ENCODE data around the gene GJB2. TPM values are rescaled to one million over a fixed set of nuclear protein-coding genes. Genes with fewer than 3 reads are reported as not detected.

Gene GJB2
- total and polyA plus RNA-seq, 2 of the 8 experiments (the other 6 are each of a cell fraction or from before 2014, with no cell fraction given), result 0.20 to 0.21 TPM

DNA sequence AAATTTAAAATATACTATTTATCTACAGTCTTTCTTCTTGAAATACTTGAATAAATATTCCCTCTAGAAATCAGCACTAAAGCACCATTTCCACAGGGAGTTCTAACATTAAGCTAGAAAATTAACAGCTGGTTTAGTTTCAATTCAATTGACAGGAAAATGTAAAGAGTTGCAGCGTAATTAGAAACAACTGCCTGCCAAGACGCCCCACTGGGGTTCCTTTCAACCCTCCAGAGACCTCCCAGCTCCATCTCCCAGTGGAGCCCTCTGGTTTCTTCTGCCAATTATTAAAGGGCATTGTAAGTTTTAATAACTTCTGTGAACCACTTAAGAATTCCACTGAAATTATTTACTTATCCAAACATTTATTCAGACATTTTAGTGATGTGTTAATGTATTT, 36.0 kb downstream of the GJB2 start (continued):
- TF ChIP-seq, protein P1, sequence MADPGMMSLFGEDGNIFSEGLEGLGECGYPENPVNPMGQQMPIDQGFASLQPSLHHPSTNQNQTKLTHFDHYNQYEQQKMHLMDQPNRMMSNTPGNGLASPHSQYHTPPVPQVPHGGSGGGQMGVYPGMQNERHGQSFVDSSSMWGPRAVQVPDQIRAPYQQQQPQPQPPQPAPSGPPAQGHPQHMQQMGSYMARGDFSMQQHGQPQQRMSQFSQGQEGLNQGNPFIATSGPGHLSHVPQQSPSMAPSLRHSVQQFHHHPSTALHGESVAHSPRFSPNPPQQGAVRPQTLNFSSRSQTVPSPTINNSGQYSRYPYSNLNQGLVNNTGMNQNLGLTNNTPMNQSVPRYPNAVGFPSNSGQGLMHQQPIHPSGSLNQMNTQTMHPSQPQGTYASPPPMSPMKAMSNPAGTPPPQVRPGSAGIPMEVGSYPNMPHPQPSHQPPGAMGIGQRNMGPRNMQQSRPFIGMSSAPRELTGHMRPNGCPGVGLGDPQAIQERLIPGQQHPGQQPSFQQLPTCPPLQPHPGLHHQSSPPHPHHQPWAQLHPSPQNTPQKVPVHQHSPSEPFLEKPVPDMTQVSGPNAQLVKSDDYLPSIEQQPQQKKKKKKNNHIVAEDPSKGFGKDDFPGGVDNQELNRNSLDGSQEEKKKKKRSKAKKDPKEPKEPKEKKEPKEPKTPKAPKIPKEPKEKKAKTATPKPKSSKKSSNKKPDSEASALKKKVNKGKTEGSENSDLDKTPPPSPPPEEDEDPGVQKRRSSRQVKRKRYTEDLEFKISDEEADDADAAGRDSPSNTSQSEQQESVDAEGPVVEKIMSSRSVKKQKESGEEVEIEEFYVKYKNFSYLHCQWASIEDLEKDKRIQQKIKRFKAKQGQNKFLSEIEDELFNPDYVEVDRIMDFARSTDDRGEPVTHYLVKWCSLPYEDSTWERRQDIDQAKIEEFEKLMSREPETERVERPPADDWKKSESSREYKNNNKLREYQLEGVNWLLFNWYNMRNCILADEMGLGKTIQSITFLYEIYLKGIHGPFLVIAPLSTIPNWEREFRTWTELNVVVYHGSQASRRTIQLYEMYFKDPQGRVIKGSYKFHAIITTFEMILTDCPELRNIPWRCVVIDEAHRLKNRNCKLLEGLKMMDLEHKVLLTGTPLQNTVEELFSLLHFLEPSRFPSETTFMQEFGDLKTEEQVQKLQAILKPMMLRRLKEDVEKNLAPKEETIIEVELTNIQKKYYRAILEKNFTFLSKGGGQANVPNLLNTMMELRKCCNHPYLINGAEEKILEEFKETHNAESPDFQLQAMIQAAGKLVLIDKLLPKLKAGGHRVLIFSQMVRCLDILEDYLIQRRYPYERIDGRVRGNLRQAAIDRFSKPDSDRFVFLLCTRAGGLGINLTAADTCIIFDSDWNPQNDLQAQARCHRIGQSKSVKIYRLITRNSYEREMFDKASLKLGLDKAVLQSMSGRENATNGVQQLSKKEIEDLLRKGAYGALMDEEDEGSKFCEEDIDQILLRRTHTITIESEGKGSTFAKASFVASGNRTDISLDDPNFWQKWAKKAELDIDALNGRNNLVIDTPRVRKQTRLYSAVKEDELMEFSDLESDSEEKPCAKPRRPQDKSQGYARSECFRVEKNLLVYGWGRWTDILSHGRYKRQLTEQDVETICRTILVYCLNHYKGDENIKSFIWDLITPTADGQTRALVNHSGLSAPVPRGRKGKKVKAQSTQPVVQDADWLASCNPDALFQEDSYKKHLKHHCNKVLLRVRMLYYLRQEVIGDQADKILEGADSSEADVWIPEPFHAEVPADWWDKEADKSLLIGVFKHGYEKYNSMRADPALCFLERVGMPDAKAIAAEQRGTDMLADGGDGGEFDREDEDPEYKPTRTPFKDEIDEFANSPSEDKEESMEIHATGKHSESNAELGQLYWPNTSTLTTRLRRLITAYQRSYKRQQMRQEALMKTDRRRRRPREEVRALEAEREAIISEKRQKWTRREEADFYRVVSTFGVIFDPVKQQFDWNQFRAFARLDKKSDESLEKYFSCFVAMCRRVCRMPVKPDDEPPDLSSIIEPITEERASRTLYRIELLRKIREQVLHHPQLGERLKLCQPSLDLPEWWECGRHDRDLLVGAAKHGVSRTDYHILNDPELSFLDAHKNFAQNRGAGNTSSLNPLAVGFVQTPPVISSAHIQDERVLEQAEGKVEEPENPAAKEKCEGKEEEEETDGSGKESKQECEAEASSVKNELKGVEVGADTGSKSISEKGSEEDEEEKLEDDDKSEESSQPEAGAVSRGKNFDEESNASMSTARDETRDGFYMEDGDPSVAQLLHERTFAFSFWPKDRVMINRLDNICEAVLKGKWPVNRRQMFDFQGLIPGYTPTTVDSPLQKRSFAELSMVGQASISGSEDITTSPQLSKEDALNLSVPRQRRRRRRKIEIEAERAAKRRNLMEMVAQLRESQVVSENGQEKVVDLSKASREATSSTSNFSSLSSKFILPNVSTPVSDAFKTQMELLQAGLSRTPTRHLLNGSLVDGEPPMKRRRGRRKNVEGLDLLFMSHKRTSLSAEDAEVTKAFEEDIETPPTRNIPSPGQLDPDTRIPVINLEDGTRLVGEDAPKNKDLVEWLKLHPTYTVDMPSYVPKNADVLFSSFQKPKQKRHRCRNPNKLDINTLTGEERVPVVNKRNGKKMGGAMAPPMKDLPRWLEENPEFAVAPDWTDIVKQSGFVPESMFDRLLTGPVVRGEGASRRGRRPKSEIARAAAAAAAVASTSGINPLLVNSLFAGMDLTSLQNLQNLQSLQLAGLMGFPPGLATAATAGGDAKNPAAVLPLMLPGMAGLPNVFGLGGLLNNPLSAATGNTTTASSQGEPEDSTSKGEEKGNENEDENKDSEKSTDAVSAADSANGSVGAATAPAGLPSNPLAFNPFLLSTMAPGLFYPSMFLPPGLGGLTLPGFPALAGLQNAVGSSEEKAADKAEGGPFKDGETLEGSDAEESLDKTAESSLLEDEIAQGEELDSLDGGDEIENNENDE (IDR thresholded peaks at IDR 0.05; ENCODE audit: insufficient replicate concordance, low read length), result no peak
